ENCODE results near the gene FAM9C. TPM values are rescaled to one million over a fixed set of nuclear protein-coding genes. Genes with fewer than 3 reads are reported as not detected.

Gene FAM9C
- not detected for total RNA-seq

DNA sequence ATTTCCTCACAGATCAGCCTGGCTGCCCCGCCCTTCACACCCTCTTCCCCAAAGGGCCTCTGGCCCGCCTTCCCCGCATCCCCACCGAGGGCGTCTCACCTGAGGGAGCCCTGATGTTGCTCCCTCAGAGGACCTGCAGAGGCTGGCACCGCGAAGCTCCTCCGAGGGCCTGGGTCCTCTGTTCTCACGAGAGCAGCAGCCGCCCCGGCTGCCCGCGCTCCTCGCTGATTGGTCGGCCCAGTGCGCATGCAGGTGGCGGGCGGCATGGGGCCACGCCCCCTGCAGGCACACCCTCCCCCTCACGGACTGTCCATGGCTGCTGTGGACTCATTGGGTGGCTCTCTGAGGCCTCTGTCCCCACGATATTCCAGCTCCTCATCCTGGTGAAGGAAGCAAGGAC is at the start of gene FAM9C:
Gene FAM9C (minus strand): TSS at position 180 of the 400 bp plus-strand sequence. CDS start 831 bp downstream, outside the sequence.

Other genes starting within 250 kb of the FAM9C start
- under 1 TPM; 0.03 to 0.07 TPM for gene TLR7, start 177.5 kb downstream of the FAM9C start, total RNA-seq
- not detected for gene TLR8, start 138.0 kb downstream of the FAM9C start, total RNA-seq
- gene TMSB4X, start 69.5 kb downstream of the FAM9C start, total RNA-seq, result 1,000 to 10,000 TPM; 8,338 to 8,946 TPM